GM15510 (cell line): ENCODE data around the gene FAM53B.
A peak's percentile ranks its signal among the peaks of the same experiment; 100 is the strongest.

Experiments
- POLR2A ChIP-seq: IDR thresholded peaks from 3 replicates; pipeline ENCODE4 v1.6.1; 2011; ENCODE audit warnings: borderline replicate concordance; ENCODE audit not compliant: insufficient read length; ENCODE audit errors: extremely low read depth

Gene FAM53B

DNA sequence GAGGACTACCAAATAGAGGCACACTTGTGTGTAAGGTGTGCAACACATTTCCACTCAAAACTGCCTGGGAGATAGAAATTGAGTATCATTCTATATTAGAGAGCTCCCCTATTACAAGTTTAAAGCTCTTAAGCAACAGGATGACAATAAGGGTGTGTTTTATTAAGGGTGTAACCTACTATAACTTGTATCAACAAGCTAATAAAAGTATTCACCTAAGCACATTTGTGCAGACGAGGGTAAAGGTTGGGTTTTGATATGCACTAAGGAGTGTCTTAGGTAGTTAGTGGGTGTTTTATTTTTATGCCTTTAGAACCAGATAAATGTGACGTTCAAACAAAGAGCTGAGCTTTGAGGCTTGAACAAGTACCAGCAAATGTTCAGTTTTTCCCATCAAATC lies 2.8 kb upstream of the FAM53B start:
- no peak for TF ChIP-seq POLR2A

DNA sequence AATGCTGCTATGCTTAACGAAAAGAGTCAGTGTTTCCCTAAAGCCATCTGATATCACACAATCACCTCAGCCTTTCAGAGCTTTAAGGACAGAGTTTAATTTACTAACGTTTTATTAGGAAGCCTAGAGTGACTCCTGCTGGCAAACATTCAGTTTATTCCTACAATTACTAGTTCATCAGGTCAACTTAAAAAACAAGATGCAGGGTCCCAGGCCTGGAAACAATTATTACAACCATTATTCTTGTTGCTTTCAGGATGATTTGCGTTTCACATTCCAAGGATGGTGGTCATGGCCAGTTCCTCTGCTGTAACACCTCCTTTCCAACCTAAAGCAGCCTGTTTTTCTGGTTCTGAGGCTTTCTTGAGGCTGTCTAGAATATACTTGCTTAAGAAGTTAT lies 1.5 kb upstream of the FAM53B start:
- no peak for TF ChIP-seq POLR2A

GRCh38 chr10:124745252-124745651 lies 1.1 kb upstream of the FAM53B start:
- TF ChIP-seq POLR2A = no peak

- peak; percentile 13 for TF ChIP-seq POLR2A
Measured at GRCh38 chr10:124743191-124744101, 732 bp downstream of the FAM53B start.

DNA sequence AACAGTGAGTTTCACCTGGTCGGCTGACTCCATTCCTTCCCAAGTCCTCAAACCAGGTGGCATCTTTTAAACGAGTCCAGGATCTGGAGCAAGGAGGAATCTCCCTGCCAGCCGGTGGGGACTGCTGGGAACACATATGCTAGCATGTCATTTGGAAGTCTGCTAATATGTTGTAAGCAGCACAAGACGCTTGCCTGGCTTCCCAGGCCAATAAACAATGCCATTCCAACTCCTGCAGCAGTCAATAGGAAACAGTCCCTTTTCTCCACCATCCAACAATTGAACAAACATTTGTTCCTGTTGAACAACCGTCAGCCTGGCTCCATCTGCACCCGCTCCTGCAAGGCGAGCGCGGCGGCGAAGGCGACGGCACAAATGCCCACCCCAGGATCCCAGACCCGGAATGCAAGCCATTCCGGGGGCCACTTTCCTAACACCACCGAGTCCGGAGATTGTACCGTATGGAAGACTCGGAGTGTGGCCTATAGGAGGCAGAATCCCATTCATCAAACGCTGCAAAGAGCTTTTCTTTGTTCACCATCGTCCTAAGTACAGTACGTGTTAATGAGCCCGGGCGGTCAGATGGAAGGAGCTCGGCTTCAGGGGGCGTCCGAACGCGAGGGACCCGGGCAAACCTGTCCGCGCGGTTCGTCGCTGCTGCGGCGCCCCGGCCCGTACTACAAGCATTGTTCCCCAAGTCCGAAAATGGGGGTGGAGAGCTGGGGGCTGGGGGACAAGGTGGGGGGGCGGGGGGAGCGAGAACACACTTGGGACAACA lies 1.6 kb downstream of the FAM53B start:
- TF ChIP-seq POLR2A = peak; percentile 13

- TF ChIP-seq POLR2A = no peak
Measured at GRCh38 chr10:124741922-124742412, 2.2 kb downstream of the FAM53B start.

DNA sequence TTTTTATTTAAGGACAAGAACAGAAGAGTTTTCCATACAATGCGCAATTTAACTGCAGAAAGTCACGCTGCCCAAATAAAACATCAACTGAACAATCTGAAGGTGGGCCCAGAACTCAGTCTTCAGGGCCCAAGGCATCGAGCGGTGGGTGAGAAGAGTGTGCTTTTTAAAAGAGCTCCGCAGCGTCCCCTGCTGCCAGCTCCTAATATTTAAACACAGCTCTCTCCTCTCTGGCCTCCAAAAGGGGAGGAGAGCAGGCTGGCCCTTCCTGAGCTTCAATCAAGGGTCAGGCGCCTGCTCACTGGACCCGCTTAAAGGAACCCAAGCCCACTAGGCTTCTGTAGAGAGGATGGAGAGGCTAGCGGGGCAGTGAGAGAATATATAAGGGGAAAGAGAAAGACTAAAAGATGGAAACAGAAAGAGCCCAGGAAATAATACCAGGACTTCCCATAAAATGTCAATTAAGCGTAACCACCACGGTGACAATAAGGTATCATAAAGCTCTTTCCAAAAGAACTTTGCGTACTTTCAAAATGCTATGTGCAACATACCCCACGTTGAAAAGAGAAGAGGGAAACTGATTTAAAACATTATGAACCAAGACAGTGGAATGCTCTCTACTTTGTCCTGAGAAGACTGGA lies 2.8 kb downstream of the FAM53B start:
- no peak for TF ChIP-seq POLR2A

DNA sequence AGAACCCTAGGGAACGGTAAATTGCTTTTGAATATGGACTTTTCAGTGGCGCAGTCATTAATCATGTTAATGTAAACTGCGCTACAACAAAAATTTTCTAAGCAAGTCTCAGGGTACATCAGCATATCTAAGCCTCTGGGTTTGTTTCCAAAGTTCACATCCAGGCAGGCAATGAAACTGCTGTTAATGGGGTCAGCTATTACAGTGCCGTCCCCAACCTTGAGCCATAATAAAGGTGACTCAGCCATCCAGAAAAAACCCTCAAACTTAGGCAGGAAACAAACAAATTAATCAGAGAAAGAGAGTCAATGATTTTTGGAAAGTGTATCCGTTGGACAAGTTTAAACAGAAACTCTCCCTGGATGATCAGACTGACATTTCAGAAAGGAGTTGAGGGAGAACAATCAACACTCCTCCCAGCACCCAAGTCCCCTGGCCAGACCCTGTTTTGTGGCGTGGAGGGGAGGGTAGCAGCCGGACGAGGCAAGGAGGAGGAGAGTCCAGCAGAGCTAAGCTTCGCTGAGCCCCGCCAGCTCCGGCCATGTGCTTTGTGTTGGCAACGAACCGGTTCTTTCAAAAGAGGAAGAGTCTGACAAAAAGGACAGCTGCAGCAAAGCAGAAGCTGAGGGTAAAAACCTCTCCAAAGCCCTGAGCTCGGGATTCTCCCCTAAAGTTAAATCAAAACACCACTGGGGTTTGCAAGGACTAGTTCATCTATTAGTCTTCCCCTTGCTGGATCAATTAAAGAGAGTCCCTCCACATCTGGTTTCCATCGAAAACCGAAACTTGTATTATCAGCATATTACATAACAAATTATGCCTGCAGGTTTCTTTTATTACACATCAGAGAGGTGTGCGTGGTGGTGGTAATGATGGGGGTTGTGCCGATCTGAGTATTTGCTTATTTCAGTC lies 3.6 kb downstream of the FAM53B start:
- no peak for TF ChIP-seq POLR2A

DNA sequence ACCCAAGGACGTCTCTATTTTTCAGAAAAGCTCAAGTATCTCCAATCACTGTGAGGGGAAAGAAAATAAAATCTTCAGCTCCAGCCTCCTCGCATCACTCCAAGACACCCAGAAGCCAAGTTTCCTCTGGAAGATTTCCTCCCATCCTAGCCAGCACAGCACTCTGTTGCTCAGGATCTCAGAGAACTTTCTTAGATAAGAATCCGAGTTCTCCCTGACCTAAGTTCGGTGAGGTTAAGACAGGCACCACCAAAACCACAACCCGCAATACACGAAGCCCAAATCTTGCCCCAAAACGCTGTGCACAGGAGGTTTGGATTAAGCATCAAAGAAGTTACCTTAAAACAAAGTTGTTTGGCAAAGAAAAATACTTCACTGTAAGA lies 4.2 kb downstream of the FAM53B start:
- no peak for TF ChIP-seq POLR2A

GRCh38 chr10:124739119-124739921 lies 4.9 kb downstream of the FAM53B start:
- TF ChIP-seq POLR2A = no peak

- no peak for TF ChIP-seq POLR2A
Measured at GRCh38 chr10:124738441-124738840, 5.7 kb downstream of the FAM53B start.

GRCh38 chr10:124737708-124738107 lies 6.5 kb downstream of the FAM53B start:
- no peak for TF ChIP-seq POLR2A

DNA sequence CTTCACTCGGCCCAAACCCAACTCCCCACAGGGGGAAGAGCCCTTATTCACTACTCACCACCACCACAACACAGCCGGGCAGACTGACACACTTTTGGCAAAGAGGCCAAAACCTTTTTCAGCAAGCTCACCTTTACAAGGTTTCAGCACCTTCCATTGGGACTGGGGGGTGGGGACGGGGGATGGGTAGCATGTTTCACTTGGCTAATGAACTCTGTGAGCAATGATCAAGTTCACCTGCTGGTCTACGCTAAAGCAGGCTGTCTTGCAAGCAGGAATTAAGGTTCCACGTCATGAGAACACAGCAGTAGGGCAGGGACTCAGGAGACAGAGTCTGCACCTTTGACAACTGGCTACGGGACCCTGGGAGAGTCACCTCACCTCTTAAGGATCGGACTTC lies 7.0 kb downstream of the FAM53B start:
- TF ChIP-seq POLR2A = no peak
